Fibroblast of mammary gland (primary cell): ENCODE results near the gene MRPL3.

Source experiments
- DNase-seq: peaks from one replicate; pipeline ENCODE4 v3.0.0-alpha.2; 2010; ENCODE audit warnings: low read depth
- H3K4me3 ChIP-seq: 2 replicates; pipeline ENCODE4 v1.5.1; 2011; ENCODE audit warnings: low read depth, mild to moderate bottlenecking, low read length, moderate library complexity; ENCODE audit not compliant: control insufficient read depth
- TF ChIP-seq, protein P1 (sequence below): conservative IDR thresholded peaks from 2 replicates; pipeline ENCODE4 v1.5.1; 2011; ENCODE audit warnings: low read depth, low read length, inconsistent platforms; ENCODE audit not compliant: control insufficient read depth, insufficient read depth

The MRPL3 gene

DNA sequence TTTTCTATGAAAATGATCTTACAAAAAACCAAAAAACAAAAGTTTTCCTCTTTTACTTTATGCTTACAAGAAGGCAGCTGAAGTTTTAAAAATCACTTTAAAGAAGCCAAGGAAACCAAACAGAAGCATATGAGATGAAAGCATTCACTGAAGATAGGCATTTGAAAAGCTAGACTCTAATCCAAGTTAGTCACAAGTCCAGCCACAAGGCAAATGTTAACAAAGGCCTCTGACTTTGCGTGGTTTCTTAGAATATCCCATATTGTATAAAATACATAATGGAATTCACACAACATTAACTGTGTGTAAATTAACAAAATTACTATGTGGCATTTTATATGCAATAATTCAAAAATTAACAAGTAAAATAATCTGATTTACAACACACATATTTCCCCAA lies 17.7 kb downstream of the MRPL3 start:
- peak; percentile 2 for DNase-seq
- H3K4me3 ChIP-seq: no peak overlapping the region
- TF ChIP-seq, protein P1, sequence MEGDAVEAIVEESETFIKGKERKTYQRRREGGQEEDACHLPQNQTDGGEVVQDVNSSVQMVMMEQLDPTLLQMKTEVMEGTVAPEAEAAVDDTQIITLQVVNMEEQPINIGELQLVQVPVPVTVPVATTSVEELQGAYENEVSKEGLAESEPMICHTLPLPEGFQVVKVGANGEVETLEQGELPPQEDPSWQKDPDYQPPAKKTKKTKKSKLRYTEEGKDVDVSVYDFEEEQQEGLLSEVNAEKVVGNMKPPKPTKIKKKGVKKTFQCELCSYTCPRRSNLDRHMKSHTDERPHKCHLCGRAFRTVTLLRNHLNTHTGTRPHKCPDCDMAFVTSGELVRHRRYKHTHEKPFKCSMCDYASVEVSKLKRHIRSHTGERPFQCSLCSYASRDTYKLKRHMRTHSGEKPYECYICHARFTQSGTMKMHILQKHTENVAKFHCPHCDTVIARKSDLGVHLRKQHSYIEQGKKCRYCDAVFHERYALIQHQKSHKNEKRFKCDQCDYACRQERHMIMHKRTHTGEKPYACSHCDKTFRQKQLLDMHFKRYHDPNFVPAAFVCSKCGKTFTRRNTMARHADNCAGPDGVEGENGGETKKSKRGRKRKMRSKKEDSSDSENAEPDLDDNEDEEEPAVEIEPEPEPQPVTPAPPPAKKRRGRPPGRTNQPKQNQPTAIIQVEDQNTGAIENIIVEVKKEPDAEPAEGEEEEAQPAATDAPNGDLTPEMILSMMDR: no peak

DNA sequence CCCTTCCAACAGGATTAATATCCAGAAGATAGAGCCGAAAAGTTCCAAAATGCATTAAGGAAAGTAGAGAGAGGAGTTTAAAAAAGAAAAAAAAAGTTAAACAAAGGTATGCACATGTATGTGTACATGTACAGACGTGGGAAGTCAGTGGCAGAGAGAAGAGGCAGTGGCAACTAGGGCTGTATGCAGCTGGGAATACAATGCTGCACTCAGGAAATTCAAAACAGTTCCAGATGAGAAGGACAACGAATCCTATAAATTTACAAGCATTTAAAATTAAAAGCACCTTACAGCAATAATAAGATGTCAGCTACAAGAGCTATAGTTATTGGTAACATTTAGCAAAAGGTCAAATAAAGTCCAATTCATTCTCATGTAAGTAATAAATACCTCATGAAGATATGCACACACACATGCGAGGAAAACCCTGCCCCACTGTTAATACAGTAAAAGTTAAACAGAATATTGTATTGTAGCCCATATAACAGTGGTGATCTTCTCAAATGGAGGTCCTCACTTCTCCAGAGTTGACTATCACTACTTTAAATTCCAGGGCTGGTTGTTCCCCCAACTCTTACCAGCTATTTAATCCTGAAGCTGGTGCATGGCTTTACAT lies 18.2 kb downstream of the MRPL3 start:
- DNase-seq: no peak
- TF ChIP-seq, protein P1: no peak
- no peak overlapping the region for H3K4me3 ChIP-seq

DNA sequence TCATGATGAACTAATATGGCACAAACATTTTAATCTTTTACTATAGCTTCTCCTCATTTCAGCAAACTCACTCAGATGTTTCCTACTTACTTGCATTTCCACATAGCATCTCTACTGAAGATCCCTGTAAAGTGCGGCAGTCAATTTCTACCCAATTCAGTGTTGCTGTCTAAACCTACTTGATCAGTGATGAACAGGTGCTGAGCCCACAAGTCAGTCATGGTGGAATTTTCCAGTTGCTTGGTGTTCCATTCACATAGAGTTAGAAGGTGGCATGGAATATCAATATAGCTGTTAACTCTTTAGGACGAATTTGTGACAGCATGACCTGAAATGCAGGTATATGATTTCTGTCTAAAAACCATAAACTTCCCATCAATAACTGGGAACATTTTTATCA lies 22.7 kb downstream of the MRPL3 start:
- TF ChIP-seq, protein P1: no peak
- DNase-seq: no peak
- H3K4me3 ChIP-seq: no peak overlapping the region

DNA sequence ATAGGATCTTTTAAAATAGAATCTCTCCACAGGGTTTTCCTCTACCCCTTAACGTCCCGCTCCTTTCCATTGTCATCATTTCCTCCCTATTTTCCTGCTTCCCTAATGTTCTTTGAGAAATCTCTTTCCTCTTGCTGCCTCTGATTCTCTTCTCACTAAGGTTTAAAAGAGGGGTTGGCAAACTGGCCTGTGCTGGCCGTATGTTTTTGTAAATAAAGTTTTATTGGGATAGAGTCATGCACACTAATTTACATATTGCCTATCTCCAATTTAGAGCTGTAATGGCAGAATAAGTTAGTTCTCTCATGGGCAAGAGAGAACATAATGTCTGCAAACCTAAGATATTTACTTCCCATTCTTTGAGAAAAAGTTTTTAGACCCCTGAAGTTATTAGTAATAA lies 25.0 kb downstream of the MRPL3 start:
- TF ChIP-seq, protein P1: no peak
- no peak overlapping the region for H3K4me3 ChIP-seq

DNA sequence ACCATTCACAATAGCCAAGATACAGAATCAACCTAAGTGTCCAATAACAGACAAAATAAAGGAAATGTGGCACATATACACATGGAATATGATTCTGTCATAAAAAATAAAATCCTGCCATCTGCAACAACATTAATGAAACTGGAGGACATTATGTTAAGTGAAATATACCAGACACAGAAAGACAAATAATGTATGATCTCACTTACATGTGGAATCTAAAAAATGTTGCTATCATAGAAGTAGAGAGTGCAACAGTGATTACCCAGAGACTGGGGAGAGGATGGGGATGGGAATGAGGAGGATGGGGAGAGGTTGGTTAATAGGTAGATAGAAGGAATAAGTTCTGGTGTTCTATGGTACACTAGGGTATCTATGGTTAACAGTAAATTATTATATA lies 28.7 kb downstream of the MRPL3 start:
- DNase-seq: no peak
- no peak overlapping the region for H3K4me3 ChIP-seq
- TF ChIP-seq, protein P1: no peak

More for the DNA sequence above, 25.0 kb downstream of the MRPL3 start:
- DNase-seq: no peak

DNA sequence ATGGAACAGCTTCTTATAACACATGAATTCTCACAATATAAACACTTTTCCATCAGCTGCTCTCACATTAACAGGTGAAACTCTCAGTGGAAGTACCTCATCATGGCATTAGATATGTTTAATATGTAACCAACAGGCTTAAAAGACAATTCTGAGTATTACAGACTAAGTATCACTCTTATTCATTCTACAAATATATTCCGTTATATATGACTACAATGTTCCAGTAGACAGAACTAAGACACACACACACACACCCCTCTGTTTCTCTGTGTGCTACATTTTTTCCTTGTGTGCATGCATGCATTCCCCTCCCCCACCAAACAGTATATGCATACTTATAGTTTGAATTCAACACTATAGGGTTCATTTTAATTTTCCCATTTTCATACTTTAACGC lies 32.4 kb downstream of the MRPL3 start:
- no peak for DNase-seq
- no peak overlapping the region for H3K4me3 ChIP-seq
- TF ChIP-seq, protein P1: no peak

DNA sequence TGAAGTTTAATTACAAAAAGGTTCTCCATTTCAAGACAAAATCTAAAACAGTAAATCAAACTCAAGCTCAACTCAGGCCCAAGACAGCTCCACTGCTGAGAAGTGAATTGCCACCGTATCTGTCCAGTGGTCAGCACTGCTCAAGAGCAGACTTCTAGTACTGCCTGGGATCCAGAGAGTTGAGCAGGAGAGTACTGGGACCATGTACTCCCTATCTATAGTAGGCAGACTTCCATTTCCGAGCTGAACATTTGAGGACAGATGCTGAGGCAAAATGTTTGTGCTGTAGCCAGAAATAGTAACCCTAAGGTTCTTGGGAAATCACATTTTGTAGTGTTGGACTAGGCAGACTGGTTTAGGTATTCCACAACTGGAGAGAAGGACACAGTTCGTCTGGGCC lies 44.1 kb downstream of the MRPL3 start:
- no peak for DNase-seq
- TF ChIP-seq, protein P1: no peak
- H3K4me3 ChIP-seq: no peak overlapping the region
